Nephron progenitor cell (in vitro differentiated cells): ENCODE measurements around the gene RGMA.
"Not testable (repeated sequence)": the region's sequence is repeated elsewhere in the genome, so short reads cannot be mapped to it uniquely, and the experiment has no call there.

Experiments used
- DNase-seq: peaks from one replicate; pipeline ENCODE4 v3.0.0; 2021
- H3K27ac Mint-ChIP-seq: 2 replicates; pipeline ENCODE4 v1.8.0; 2021; ENCODE audit warnings: mild to moderate bottlenecking, moderate library complexity, mixed read lengths
- H3K27me3 Mint-ChIP-seq: 2 replicates; pipeline ENCODE4 v1.8.0; 2021; ENCODE audit warnings: mild to moderate bottlenecking, low read depth, mixed read lengths; ENCODE audit not compliant: poor library complexity
- H3K36me3 Mint-ChIP-seq: 2 replicates; pipeline ENCODE4 v1.8.0; 2021; ENCODE audit warnings: low read depth, mixed read lengths
- H3K4me1 Mint-ChIP-seq: 2 replicates; pipeline ENCODE4 v1.8.0; 2021; ENCODE audit warnings: mixed read lengths
- H3K4me3 Mint-ChIP-seq: 2 replicates; pipeline ENCODE4 v1.8.0; 2021; ENCODE audit warnings: mild to moderate bottlenecking, moderate library complexity, mixed read lengths
- H3K9me3 Mint-ChIP-seq: 2 replicates; pipeline ENCODE4 v1.8.0; 2021; ENCODE audit warnings: mild to moderate bottlenecking, moderate library complexity, mixed read lengths
- TF ChIP-seq, protein P1 (sequence below): fragments of 200-600 bp; sonication (generic); IDR thresholded peaks from 2 replicates; pipeline ENCODE4 v1.5.0; 2021; ENCODE audit warnings: antibody characterized with exemption

Gene RGMA

DNA sequence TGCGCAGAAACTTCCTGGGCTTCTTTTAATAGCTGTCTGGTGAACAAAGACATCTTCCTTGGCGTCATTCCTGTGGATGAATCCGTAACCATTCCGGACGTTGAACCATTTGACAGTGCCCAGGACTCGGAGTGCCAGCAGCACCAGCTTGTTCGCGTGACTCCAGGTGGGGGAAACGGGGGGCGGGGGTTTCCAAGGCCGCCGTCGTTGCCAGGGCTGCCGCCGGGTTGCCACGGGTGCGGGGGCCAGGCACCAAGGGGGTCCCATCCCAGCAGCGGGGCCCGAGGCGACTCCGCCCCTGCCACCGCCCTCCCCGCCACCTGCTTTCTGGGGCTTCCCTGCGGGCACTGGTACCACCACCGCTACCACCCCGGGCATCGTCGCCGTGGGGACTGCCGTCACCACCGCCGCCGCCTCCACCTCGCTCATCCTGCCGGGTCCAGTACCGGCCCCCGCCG, 22.8 kb downstream of the RGMA start:
- Mint-ChIP-seq H3K36me3 (peaks cover 35% of the 10 kb centered on the region), H3K27me3 (peaks cover 2% of the 10 kb centered on the region), H3K4me3 (no peak overlapping the region), H3K9me3 (no peaks in the 10 kb centered on the region), H3K4me1 (peaks cover 95% of the 10 kb centered on the region), H3K27ac (no peak overlapping the region)
- DNase-seq: no peak
- TF ChIP-seq, protein P1, sequence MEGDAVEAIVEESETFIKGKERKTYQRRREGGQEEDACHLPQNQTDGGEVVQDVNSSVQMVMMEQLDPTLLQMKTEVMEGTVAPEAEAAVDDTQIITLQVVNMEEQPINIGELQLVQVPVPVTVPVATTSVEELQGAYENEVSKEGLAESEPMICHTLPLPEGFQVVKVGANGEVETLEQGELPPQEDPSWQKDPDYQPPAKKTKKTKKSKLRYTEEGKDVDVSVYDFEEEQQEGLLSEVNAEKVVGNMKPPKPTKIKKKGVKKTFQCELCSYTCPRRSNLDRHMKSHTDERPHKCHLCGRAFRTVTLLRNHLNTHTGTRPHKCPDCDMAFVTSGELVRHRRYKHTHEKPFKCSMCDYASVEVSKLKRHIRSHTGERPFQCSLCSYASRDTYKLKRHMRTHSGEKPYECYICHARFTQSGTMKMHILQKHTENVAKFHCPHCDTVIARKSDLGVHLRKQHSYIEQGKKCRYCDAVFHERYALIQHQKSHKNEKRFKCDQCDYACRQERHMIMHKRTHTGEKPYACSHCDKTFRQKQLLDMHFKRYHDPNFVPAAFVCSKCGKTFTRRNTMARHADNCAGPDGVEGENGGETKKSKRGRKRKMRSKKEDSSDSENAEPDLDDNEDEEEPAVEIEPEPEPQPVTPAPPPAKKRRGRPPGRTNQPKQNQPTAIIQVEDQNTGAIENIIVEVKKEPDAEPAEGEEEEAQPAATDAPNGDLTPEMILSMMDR: no peak

DNA sequence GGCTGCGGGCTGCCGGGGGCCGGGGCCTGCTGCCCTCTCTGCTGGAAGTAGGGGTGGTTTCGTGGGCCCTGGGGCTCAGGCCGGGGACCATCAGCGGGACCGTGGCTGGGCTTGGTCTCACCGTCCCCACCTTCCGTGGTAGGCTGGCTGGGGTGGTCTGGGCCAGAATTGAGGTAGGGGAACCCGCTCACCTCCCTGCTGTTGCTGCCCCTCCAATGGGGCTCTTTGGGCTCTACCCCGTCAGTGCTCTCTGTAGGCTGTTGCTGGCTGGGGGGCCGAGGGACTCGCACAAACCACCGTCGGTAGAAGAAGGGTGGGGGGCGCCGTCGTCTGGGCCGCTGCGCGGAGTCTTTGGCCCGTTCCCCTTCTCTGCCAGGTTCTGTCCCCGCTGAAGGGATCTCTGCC, 23.4 kb downstream of the RGMA start:
- H3K4me1 Mint-ChIP-seq: peaks cover 95% of the 10 kb centered on the region
- H3K36me3 Mint-ChIP-seq: peaks cover 35% of the 10 kb centered on the region
- no peaks in the 10 kb centered on the region for H3K9me3 Mint-ChIP-seq
- DNase-seq: no peak
- no peak overlapping the region for H3K27ac Mint-ChIP-seq
- H3K4me3 Mint-ChIP-seq: no peak overlapping the region
- TF ChIP-seq, protein P1: no peak
- peaks cover 2% of the 10 kb centered on the region for H3K27me3 Mint-ChIP-seq

DNA sequence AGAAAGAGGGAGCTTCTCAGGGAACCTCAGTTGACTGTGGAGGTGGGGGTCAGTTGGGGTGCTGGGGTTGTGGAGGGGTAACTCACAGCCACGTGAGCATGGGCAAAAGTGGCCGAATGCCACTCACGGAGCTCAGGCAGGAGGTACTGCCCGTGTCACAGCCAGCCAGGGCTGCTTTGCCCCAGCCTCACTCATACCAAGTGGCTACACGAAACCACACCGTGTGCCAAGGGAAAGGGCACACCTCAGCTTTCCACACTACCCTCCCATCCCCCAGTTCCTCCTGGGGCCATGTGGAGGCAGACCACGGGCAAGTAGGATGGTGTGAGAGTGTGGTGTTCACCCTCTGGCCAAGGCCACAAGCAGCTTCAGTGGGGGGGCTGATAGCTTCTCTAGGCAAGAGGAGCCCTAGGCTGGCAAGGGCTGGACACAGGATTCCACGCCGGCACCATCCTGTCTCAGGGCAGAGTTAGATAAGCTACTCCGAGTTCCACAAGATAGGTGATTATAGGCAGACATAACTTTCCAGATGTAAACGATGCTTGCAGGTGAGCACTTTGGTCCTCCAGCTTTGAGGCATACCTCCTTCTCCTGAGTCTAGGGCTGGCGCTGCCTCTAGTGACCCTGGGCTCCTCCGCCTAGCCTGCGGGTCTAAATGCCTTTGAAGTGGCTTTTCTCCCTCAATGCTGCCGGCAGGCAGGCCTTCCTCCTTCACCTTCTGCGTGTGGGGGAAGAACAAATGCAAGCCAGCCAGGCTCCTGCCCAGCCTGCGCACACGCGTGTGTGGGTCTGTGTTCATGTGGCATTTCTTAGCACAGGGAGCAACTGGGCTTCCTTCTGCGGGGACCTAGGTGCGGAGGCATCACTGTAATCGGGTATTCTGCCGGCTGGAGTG, 25.0 kb downstream of the RGMA start:
- TF ChIP-seq, protein P1: no peak
- Mint-ChIP-seq H3K27me3 (peaks cover 2% of the 10 kb centered on the region), H3K4me1 (peaks cover 96% of the 10 kb centered on the region), H3K27ac (no peak overlapping the region), H3K9me3 (no peaks in the 10 kb centered on the region), H3K36me3 (peaks cover 35% of the 10 kb centered on the region), H3K4me3 (peak overlapping the region; percentile 45)
- no peak for DNase-seq

DNA sequence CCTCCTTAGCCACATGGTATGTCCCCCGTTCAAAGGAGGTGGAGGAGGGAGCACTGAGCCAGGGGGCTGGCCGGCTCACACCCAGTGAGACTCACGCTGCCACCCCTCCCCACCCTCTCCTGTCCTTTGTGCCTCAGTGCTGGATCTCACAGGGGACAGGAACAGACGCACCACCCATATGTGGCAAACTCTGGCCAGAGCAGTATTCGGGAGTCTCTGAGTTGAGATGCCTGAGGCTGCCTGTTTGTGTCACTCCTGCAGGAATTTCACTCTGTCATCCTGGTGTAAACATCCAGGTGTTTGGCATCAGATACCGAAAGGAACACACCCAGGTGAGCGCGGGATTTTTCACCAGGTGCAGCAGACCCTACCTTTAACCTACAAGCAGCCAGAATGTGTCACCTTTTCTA, 25.7 kb downstream of the RGMA start:
- TF ChIP-seq, protein P1: no peak
- Mint-ChIP-seq H3K36me3 (peaks cover 32% of the 10 kb centered on the region), H3K9me3 (no peaks in the 10 kb centered on the region), H3K27ac (no peak overlapping the region), H3K27me3 (peaks cover 2% of the 10 kb centered on the region), H3K4me1 (peaks cover 97% of the 10 kb centered on the region), H3K4me3 (peak overlapping the region; percentile 7)
- DNase-seq: no peak

DNA sequence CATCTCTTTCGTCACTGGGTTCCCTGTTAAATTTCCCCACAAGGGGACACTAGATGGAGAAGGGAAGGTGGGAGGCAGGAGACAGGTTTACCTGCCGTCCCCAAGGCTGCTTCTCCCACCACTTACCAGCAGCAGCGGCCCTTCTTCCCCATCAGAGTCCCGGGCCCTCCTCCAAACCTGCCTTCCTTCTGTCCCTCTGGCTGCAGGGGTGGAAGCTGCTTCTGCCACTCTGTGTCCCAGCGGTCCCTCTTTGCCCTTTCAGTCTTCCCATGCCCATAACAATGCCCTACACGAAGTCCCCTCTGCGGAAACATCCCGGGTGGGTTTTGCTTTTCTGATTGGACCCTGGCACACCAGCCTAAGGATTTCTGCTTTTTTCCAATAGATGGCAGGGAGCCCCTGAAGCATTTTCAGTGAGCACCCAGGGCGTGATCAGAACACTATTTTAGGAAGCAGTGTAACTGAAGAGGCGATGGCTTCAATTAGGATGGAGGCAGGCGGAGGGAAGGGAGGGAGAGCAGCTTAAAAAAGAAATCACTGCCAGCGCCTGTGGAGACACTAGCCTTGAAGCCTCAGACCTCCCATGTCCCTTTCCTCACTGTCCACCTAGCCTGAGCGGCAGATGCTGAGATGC, 26.3 kb downstream of the RGMA start:
- H3K27me3 Mint-ChIP-seq, DNase-seq, H3K9me3 Mint-ChIP-seq: not testable (repeated sequence)
- H3K4me1 Mint-ChIP-seq: peaks cover 97% of the 10 kb centered on the region
- H3K4me3 Mint-ChIP-seq: peak overlapping the region; percentile 54
- H3K36me3 Mint-ChIP-seq: peaks cover 34% of the 10 kb centered on the region
- peak overlapping the region; percentile 84 for H3K27ac Mint-ChIP-seq
